NB4 (cell line): ENCODE results near the gene TMEM100.

Experiments used
- DNase-seq: peaks from one replicate; pipeline ENCODE4 v3.0.0; 2010; ENCODE audit warnings: low read depth
- H3K4me3 ChIP-seq: one replicate; pipeline ENCODE4 v1.5.1; 2011; ENCODE audit warnings: mild to moderate bottlenecking, low read depth, low read length, moderate library complexity
- MYC ChIP-seq: IDR thresholded peaks from 2 replicates; pipeline ENCODE4 v1.6.1; 2011; ENCODE audit warnings: low read depth, low read length
- POLR2A ChIP-seq: IDR thresholded peaks from 2 replicates; pipeline ENCODE4 v1.6.1; 2011; ENCODE audit warnings: mild to moderate bottlenecking; ENCODE audit not compliant: insufficient read length; ENCODE audit errors: extremely low read depth
- TF ChIP-seq, protein P1 (sequence below): IDR thresholded peaks from one replicate; pipeline ENCODE4 v1.5.1; 2012; ENCODE audit warnings: low read depth, low read length
- TF ChIP-seq, protein P2 (sequence below): IDR thresholded peaks from 2 replicates; pipeline ENCODE4 v1.6.1; 2011; ENCODE audit warnings: low read depth, low read length

Gene TMEM100, protein sequence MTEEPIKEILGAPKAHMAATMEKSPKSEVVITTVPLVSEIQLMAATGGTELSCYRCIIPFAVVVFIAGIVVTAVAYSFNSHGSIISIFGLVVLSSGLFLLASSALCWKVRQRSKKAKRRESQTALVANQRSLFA

DNA sequence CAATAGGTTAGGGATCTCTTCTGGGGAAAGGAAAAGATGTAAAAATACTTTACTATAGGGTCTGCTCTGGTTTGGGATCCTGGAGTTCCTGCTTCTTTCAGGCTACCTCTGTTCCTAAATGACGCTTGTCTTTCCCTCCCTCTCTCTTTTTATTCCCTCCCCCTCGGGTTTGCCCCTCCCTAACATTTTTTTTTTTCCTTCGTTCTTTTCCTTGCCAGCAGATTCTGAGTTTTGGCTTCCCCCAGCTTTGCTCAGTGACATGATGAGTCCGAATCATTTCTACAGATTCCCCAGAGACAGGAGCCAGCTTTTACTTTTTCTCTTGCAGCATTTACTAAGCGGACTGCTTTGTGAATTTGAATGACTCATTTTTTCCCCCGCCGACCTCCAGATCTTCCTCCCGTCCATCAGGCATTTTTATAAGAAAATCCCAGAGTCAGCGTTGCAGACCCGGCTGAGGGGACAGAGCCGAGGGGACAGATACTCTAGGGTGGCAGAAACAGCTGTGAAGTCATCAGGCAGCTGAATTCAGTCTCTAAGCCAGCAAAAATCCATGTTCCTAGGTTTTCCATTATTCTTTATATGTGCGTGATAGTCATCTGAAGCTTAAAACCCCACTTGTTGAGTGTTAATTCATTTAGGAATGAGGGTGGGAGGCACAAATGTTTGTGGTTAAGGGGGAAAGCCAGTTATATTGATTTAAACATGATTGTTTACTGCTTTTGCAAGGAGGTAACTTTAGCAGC lies at the start of gene TMEM100:
Gene TMEM100 (minus strand): TSS at position 123 of the 746 bp plus-strand sequence. CDS start 1,794 bp downstream, outside the sequence.
- TF ChIP-seq MYC: no peak
- TF ChIP-seq, protein P1, sequence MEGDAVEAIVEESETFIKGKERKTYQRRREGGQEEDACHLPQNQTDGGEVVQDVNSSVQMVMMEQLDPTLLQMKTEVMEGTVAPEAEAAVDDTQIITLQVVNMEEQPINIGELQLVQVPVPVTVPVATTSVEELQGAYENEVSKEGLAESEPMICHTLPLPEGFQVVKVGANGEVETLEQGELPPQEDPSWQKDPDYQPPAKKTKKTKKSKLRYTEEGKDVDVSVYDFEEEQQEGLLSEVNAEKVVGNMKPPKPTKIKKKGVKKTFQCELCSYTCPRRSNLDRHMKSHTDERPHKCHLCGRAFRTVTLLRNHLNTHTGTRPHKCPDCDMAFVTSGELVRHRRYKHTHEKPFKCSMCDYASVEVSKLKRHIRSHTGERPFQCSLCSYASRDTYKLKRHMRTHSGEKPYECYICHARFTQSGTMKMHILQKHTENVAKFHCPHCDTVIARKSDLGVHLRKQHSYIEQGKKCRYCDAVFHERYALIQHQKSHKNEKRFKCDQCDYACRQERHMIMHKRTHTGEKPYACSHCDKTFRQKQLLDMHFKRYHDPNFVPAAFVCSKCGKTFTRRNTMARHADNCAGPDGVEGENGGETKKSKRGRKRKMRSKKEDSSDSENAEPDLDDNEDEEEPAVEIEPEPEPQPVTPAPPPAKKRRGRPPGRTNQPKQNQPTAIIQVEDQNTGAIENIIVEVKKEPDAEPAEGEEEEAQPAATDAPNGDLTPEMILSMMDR: no peak
- TF ChIP-seq, protein P2, sequence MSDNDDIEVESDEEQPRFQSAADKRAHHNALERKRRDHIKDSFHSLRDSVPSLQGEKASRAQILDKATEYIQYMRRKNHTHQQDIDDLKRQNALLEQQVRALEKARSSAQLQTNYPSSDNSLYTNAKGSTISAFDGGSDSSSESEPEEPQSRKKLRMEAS: no peak
- no peak for TF ChIP-seq POLR2A
- peak within 1 kb of the TSS; percentile 3 for H3K4me3 ChIP-seq
- DNase-seq: peak; percentile 82

DNA sequence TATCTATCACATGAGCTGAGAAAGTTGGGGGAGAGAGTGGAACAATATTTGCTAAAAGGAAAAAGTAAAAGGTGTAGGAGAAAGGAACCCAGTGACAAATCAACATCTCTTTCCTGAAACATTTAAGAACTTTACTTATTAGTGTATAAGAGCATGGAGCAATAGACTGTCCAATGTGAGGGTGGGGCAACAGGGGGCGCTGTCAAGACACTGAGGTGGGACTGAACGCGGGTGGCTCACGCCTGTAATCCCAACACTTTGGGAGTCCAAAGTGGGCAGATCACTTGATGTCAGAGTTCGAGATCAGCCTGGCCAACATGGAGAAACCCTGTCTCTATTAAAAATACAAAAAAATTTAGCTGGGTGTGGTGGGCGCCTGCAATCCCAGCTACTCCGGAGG lies 49.4 kb upstream of the TMEM100 start:
- H3K4me3 ChIP-seq: no peak overlapping the region
- TF ChIP-seq, protein P2: no peak
- TF ChIP-seq, protein P1: no peak
- no peak for TF ChIP-seq POLR2A
- TF ChIP-seq MYC: no peak
- DNase-seq: peak; percentile 14

DNA sequence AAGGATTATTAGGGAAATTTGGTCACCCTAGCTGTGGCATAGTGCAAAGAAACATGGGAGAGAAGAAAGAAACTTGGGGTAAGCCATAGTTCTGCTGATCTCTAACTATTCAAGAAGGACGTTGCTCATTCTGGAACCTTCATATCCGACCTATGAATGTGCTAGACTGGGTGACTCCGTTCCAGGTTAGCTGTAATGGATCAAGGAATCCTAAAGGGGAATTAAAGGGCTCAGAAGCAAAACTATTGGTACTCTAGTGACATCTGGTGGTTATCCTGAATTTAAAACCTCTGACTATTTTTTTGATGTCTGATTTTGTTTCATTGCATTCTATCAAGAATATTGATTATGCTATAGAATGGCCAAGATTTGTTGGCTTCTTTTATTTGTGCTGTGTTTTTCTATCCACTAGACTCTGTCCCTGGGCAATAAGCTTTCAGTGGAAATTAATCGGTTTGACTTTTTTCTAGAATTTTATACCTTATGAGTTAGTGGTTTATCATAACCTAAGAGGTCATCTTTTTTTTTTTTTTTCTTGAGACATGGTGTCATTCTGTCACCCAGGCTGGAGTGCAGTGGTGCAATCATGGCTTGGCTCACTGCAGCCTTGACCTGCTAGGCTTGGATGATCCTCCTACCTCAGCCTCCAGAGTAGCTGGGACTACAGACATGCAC lies 47.7 kb upstream of the TMEM100 start:
- TF ChIP-seq, protein P1: no peak
- TF ChIP-seq, protein P2: no peak
- TF ChIP-seq MYC (no peak), POLR2A (no peak)
- peak; percentile 53 for DNase-seq
- no peak overlapping the region for H3K4me3 ChIP-seq

DNA sequence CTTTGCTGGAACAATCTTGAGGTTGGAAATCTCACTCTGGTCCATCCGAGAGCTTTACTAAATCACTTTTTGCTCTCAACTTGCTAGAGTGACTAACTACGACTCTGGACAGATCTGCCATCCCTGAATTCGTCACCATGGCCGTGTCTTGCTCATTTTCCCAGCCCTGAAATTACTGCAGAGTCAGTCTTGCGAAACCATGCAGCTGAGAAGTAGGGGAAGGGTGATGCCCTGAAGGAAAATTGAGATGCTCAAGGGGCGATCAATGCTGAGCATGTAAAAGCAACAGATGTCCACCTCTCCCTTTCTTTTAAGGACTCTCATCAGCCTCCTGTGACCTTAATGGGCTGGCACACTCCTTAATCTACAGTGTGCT lies 46.9 kb upstream of the TMEM100 start:
- peak; percentile 42 for DNase-seq
- no peak overlapping the region for H3K4me3 ChIP-seq
- TF ChIP-seq, protein P1: no peak
- TF ChIP-seq MYC: no peak
- TF ChIP-seq POLR2A: no peak
- TF ChIP-seq, protein P2: no peak

DNA sequence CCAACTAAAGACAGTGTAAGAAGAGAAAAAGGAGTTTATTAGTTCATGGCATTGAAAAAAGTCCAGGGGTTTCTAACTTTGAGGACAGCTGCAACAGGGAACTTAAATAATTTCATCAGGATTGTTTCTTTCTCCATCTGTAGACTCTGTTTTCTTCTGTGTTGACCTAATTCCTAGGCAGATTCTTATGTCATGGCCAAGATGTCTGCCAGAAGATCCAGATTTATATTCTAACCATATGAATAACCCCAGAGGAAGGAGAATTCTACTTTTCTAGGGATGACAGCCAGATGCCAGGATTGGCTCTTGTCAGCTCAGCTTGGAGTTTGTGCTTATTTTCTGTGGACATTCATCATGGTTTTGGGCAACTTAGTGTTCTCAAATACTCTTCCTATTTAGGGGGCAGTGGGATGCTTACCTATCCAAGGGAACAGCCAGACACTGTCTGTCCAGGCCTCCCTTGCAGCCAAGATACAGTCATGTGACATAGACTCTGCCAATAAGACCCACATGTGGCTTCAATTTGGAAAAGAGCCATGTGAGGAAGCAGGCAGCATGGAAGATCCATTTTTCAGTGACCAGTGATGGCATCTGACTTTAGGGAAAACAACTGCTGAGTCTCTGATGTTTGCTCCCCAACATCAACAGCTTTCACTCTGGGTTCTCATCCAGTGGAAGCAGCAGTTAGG lies 46.4 kb upstream of the TMEM100 start:
- H3K4me3 ChIP-seq: no peak overlapping the region
- TF ChIP-seq MYC (no peak), POLR2A (no peak)
- TF ChIP-seq, protein P2: no peak
- TF ChIP-seq, protein P1: no peak
- no peak for DNase-seq
